Measurements from ENCODE around the gene ZDHHC8. TPM values are rescaled to one million over a fixed set of nuclear protein-coding genes. Genes with fewer than 3 reads are reported as not detected.

The ZDHHC8 gene
- total and polyA plus RNA-seq, 10 donors: 12.7 to 71.5 (median 33.6) TPM

GRCh38 chr22:20138868-20139267 is 7.3 kb downstream of the ZDHHC8 start:
- intact Hi-C loops (cut with DNase I; ENCODE audit: low total_unique reads): no loop called here
- 81 to 87% (median 84%) methylated on average over 16 of the region's 16 CpGs for WGBS, 5 donors
- TF ChIP-seq POLR2A (IDR thresholded peaks at IDR 0.05) (no peak), POLR2AphosphoS5 (IDR thresholded peaks at IDR 0.05) (no peak), CTCF (IDR thresholded peaks at IDR 0.05 in 8 of 11, conservative IDR thresholded peaks at IDR 0.05 in 3 of 11) (no peak)
- no peak overlapping the region for H3K27ac ChIP-seq
- DNase-seq: no peak
- no peaks in the 10 kb centered on the region for H3K27me3 ChIP-seq (replicated peaks in 1 of 7)
- no peaks in the 10 kb centered on the region for H3K9me3 ChIP-seq
- H3K4me3 ChIP-seq: no peak overlapping the region
- H3K36me3 ChIP-seq: peaks cover 0 to 50% (median 19%) of the 10 kb centered on the region in 6 donors
- peaks cover 5 to 51% (median 44%) of the 10 kb centered on the region in 6 donors for H3K4me1 ChIP-seq

GRCh38 chr22:20139391-20140106 is 7.9 kb downstream of the ZDHHC8 start:
- intact Hi-C loops (cut with DNase I; ENCODE audit: low total_unique reads): no loop called here
- DNase-seq: no peak
- H3K9me3 ChIP-seq: no peaks in the 10 kb centered on the region
- no peak overlapping the region for H3K4me3 ChIP-seq
- H3K27me3 ChIP-seq (replicated peaks in 1 of 7): no peaks in the 10 kb centered on the region
- peaks cover 0 to 57% (median 22%) of the 10 kb centered on the region in 6 donors for H3K36me3 ChIP-seq
- WGBS, 5 donors: 92 to 94% (median 94%) methylated on average over 21 to 36 of the region's 36 CpGs
- peaks cover 5 to 44% (median 37%) of the 10 kb centered on the region in 6 donors for H3K4me1 ChIP-seq
- TF ChIP-seq POLR2AphosphoS5 (IDR thresholded peaks at IDR 0.05) (no peak), POLR2A (IDR thresholded peaks at IDR 0.05) (no peak), CTCF (IDR thresholded peaks at IDR 0.05 in 8 of 11, conservative IDR thresholded peaks at IDR 0.05 in 3 of 11) (no peak)
- no peak overlapping the region for H3K27ac ChIP-seq

GRCh38 chr22:20140107-20140445 is 8.5 kb downstream of the ZDHHC8 start:
- no peaks in the 10 kb centered on the region for H3K27me3 ChIP-seq (replicated peaks in 1 of 7)
- DNase-seq: no peak
- TF ChIP-seq CTCF (IDR thresholded peaks at IDR 0.05 in 8 of 11, conservative IDR thresholded peaks at IDR 0.05 in 3 of 11) (no peak), POLR2A (IDR thresholded peaks at IDR 0.05) (no peak), POLR2AphosphoS5 (IDR thresholded peaks at IDR 0.05) (no peak)
- WGBS, 5 donors: 91 to 100% (median 94%) methylated on average over 2 to 11 of the region's 11 CpGs
- H3K4me1 ChIP-seq: peaks cover 5 to 39% (median 33%) of the 10 kb centered on the region in 6 donors
- peaks cover 0 to 62% (median 22%) of the 10 kb centered on the region in 6 donors for H3K36me3 ChIP-seq
- H3K4me3 ChIP-seq: no peak overlapping the region
- no peaks in the 10 kb centered on the region for H3K9me3 ChIP-seq
- no peak overlapping the region for H3K27ac ChIP-seq
- intact Hi-C loops (cut with DNase I; ENCODE audit: low total_unique reads): no loop called here

GRCh38 chr22:20140521-20140964 is 8.9 kb downstream of the ZDHHC8 start:
- Histone ChIP-seq H3K9me3 (no peaks in the 10 kb centered on the region), H3K27me3 (replicated peaks in 1 of 7) (no peaks in the 10 kb centered on the region), H3K27ac (no peak overlapping the region), H3K4me1 (peaks cover 5 to 34% (median 28%) of the 10 kb centered on the region in 6 donors), H3K36me3 (peaks cover 0 to 67% (median 22%) of the 10 kb centered on the region in 6 donors), H3K4me3 (no peak overlapping the region)
- 89 to 97% (median 93%) methylated on average over 15 to 17 of the region's 17 CpGs for WGBS, 5 donors
- intact Hi-C loops (cut with DNase I; ENCODE audit: low total_unique reads): no loop called here
- TF ChIP-seq POLR2A (IDR thresholded peaks at IDR 0.05) (no peak), POLR2AphosphoS5 (IDR thresholded peaks at IDR 0.05) (no peak), CTCF (IDR thresholded peaks at IDR 0.05 in 8 of 11, conservative IDR thresholded peaks at IDR 0.05 in 3 of 11) (no peak)
- DNase-seq: no peak
